WERI-Rb-1 (cell line): ENCODE measurements around the gene LYPD8.

Experiments
- DNase-seq: peaks from one replicate; pipeline ENCODE4 v3.0.0-alpha.2; 2020
- H3K27ac ChIP-seq: fragments of 250-450 bp; sonication (Bioruptor Pico); 2 replicates; pipeline ENCODE4 v1.5.1; 2020; ENCODE audit warnings: mild to moderate bottlenecking, moderate library complexity
- H3K27me3 ChIP-seq: fragments of 250-450 bp; sonication (Bioruptor Pico); 2 replicates; pipeline ENCODE4 v1.5.1; 2021; ENCODE audit warnings: mild to moderate bottlenecking, low read depth, moderate library complexity; ENCODE audit not compliant: insufficient read depth, severe bottlenecking
- H3K36me3 ChIP-seq: fragments of 250-450 bp; sonication (Bioruptor Pico); 2 replicates; pipeline ENCODE4 v1.5.1; 2020; ENCODE audit warnings: mild to moderate bottlenecking, moderate library complexity
- H3K4me3 ChIP-seq: 2 replicates; pipeline ENCODE4 v1.5.1; 2011; ENCODE audit warnings: low read depth, mild to moderate bottlenecking, control low read depth, low read length
- H3K9me3 ChIP-seq: fragments of 250-450 bp; sonication (Bioruptor Pico); 2 replicates; pipeline ENCODE4 v1.5.1; 2021; ENCODE audit warnings: mild to moderate bottlenecking, moderate library complexity; ENCODE audit not compliant: severe bottlenecking
- TF ChIP-seq, protein P1 (sequence below): IDR thresholded peaks from 2 replicates; pipeline ENCODE4 v1.5.1; 2011; ENCODE audit warnings: low read depth, mild to moderate bottlenecking, control low read depth, inconsistent platforms, low read length

Gene LYPD8

DNA sequence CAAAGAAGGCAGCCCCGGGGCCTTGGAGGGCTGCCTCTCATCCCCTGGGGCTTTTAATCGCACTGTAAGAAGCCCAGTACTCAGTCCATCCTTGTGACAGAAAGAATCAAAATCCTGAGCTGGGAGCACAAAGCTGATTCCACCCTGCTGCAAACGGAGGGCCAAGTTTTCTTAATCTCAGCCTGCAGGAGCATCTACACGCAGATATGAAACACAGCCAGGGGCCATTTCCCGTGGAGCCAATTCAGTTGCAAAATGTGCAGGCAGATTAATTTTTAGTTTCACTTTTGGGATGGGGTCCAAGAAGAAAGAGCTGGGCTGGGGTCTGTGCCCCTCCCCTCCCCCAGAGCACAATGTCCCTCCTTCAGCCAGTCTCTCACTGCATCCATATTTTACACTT is 4.4 kb downstream of the LYPD8 start:
- Histone ChIP-seq H3K4me3 (no peak overlapping the region), H3K36me3 (no peaks in the 10 kb centered on the region), H3K9me3 (peaks cover 4% of the 10 kb centered on the region), H3K27ac (no peak overlapping the region), H3K27me3 (peaks cover 60% of the 10 kb centered on the region)
- TF ChIP-seq, protein P1, sequence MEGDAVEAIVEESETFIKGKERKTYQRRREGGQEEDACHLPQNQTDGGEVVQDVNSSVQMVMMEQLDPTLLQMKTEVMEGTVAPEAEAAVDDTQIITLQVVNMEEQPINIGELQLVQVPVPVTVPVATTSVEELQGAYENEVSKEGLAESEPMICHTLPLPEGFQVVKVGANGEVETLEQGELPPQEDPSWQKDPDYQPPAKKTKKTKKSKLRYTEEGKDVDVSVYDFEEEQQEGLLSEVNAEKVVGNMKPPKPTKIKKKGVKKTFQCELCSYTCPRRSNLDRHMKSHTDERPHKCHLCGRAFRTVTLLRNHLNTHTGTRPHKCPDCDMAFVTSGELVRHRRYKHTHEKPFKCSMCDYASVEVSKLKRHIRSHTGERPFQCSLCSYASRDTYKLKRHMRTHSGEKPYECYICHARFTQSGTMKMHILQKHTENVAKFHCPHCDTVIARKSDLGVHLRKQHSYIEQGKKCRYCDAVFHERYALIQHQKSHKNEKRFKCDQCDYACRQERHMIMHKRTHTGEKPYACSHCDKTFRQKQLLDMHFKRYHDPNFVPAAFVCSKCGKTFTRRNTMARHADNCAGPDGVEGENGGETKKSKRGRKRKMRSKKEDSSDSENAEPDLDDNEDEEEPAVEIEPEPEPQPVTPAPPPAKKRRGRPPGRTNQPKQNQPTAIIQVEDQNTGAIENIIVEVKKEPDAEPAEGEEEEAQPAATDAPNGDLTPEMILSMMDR: no peak
- no peak for DNase-seq

- DNase-seq: no peak
- Histone ChIP-seq H3K27me3 (peaks cover 60% of the 10 kb centered on the region), H3K36me3 (no peaks in the 10 kb centered on the region), H3K27ac (no peak overlapping the region), H3K4me3 (no peak overlapping the region), H3K9me3 (peaks cover 4% of the 10 kb centered on the region)
- TF ChIP-seq, protein P1: no peak
These were observed 5.1 kb downstream of the LYPD8 start for GRCh38 chr1:248750496-248750895.

- Histone ChIP-seq H3K27ac (no peak overlapping the region), H3K36me3 (no peaks in the 10 kb centered on the region), H3K27me3 (peaks cover 70% of the 10 kb centered on the region), H3K4me3 (no peak overlapping the region), H3K9me3 (no peaks in the 10 kb centered on the region)
- DNase-seq: no peak
- TF ChIP-seq, protein P1: no peak
These were observed 7.3 kb downstream of the LYPD8 start for GRCh38 chr1:248748211-248748610.

DNA sequence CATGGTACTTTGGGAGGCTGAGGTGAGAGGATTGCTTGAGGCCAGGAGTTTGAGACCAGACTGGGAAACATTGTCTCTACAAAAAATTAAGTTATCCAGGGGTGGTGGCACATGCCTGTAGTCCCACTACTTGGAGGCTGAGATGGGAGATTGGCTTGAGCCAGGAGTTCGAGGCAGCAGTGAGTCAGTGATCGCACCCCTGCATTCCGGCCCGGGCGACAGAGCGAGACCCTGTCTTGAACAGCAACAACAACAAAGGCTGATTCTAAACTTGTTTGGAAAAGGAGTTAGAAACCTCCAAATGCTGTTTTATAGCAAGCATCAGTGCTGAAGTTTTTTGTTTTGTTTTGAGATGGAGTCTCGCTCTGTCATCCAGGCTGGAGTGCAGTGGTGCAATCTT is 14.7 kb downstream of the LYPD8 start:
- H3K36me3 ChIP-seq: no peaks in the 10 kb centered on the region
- H3K4me3 ChIP-seq: no peak overlapping the region
- peaks cover 4% of the 10 kb centered on the region for H3K9me3 ChIP-seq
- H3K27ac ChIP-seq: no peak overlapping the region
- H3K27me3 ChIP-seq: peaks cover 89% of the 10 kb centered on the region
- DNase-seq: no peak
- TF ChIP-seq, protein P1: no peak

GRCh38 chr1:248739572-248740205 is 15.9 kb downstream of the LYPD8 start:
- Histone ChIP-seq H3K27me3 (peaks cover 89% of the 10 kb centered on the region), H3K9me3 (peaks cover 13% of the 10 kb centered on the region), H3K27ac (no peak overlapping the region), H3K4me3 (no peak overlapping the region), H3K36me3 (no peaks in the 10 kb centered on the region)
- DNase-seq: no peak
- TF ChIP-seq, protein P1: no peak

DNA sequence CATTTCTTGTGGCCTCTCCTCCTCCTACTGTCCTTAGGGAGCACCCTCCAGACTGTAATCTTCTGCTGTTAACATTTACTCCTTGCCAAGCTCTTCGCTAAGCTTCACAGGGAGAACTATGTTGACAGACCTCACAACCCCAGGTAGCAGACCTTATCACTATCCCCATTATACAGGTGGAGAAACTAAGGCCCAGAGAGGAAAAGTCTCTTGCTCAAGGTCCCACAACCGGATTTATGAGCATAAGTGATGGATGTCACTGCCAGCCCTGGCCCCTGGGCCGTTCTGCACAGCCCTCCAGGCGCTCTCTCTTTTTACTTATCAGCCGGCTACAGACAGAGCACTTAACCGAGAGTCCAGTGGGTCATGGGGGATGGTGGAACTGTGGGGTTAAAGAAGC is 18.1 kb downstream of the LYPD8 start:
- H3K27me3 ChIP-seq: peaks cover 89% of the 10 kb centered on the region
- TF ChIP-seq, protein P1: no peak
- H3K36me3 ChIP-seq: no peaks in the 10 kb centered on the region
- peaks cover 15% of the 10 kb centered on the region for H3K9me3 ChIP-seq
- H3K4me3 ChIP-seq: no peak overlapping the region
- no peak for DNase-seq
- H3K27ac ChIP-seq: no peak overlapping the region
